Heart right ventricle (tissue), 16 donors: ENCODE measurements around the gene NDST3. TPM values are rescaled to one million over a fixed set of nuclear protein-coding genes. Genes with fewer than 3 reads are reported as not detected.

Experiments
- ATAC-seq, 8 donors: fragments of 200-7000 bp; cut with Tn5 transposase; one replicate each; pipeline ENCODE4 v1.9.1; 2020; ENCODE audit warnings: mild to moderate bottlenecking in 8 of 8, moderate library complexity in 8 of 8, moderate number of reproducible peaks in 1 of 8
- DNase-seq, 2 donors: peaks; one replicate each; pipeline ENCODE4 v3.0.0-alpha.2; 2020
- H3K27ac ChIP-seq, 10 donors: fragments of 200-600 bp; sonication (generic) in 2 of 10; one replicate each; pipeline versions ENCODE4 v1.5.0 to v1.8.0; 2020 to 2022; ENCODE audit warnings: mild to moderate bottlenecking in 3 of 10
- H3K27me3 ChIP-seq, 7 donors: fragments of 200-600 bp; one replicate each; pipeline ENCODE4 v1.8.0; 2021 to 2022; ENCODE audit warnings: mild to moderate bottlenecking in 2 of 7
- H3K36me3 ChIP-seq, 9 donors: fragments of 200-600 bp; sonication (generic) in 1 of 9; one replicate each; pipeline versions ENCODE4 v1.5.0 to v1.8.0; 2020 to 2022; ENCODE audit warnings: mild to moderate bottlenecking in 2 of 9
- H3K4me1 ChIP-seq, 9 donors: fragments of 200-600 bp; sonication (generic) in 1 of 9; one replicate each; pipeline versions ENCODE4 v1.5.0 to v1.8.0; 2020 to 2022; ENCODE audit warnings: mild to moderate bottlenecking in 4 of 9
- H3K4me3 ChIP-seq, 10 donors: fragments of 200-600 bp; sonication (generic) in 2 of 10; one replicate each; pipeline versions ENCODE4 v1.5.0 to v1.8.0; 2020 to 2022; ENCODE audit warnings: mild to moderate bottlenecking in 7 of 10, moderate library complexity in 2 of 10
- H3K9me3 ChIP-seq, 11 donors: fragments of 200-600 bp in 10 of 11; sonication (generic) in 2 of 11; one replicate each; pipeline versions ENCODE4 v1.5.0 to v1.8.0; 2013 to 2022; ENCODE audit warnings: mild to moderate bottlenecking in 2 of 11, control low read depth in 1 of 11, moderate library complexity in 1 of 11
- WGBS, 2 donors: extraction: QIAGEN DNeasy Blood & Tissue Kit; methylation state at CpG; one replicate each; pipeline ENCODE4 v1.1.7; 2013; ENCODE audit warnings: inconsistent platforms in 1 of 2; 5-methylcytosine and 5-hydroxymethylcytosine counted together
- intact Hi-C, 10 donors: fragments of 100-400 bp; cut with DNase I; formaldehyde crosslinking; loops; one replicate each; pipeline versions ENCODE4 v1.11.1 to v1.14.2; 2022
- polyA plus RNA-seq, 2 donors: library from polyadenylated mRNA; stranded (reverse); fragments of 200-250 nt; gene quantifications; one replicate each; pipeline ENCODE4 v1.2.3, GENCODE V29; 2013
- total RNA-seq, 10 donors: library from RNA; stranded (reverse); fragmentation: NEBNext Ultra II Directional in 3 of 10; extraction: Animal tissue kit (Norgen Biotek cat#: 25700) in 3 of 10; gene quantifications; one replicate each; pipeline versions ENCODE4 v1.2.1 to v1.2.4, GENCODE V29; 2021 to 2023
- TF ChIP-seq, protein P1 (sequence below), 9 donors: fragments of 200-600 bp; sonication (generic) in 2 of 9; IDR thresholded peaks; one replicate each; pipeline versions ENCODE4 v1.5.0 to v1.8.0; 2021 to 2022; ENCODE audit warnings: antibody characterized with exemption in 9 of 9, mild to moderate bottlenecking in 5 of 9, moderate library complexity in 1 of 9
- donor health status: Arrhythmogenic right ventricular cardiomyopathy.
- donor health status: ischemic (EF 13 %, LVEDD 7.1; RV severe dilation, severe dysfunction).
- donor health status: healthy with polysubstance abuse.
- donor health status: DM: no; HTN: yes; CAD: no.
- donor health status: DM: no; HTN: no; CAD: no.
- donor health status: ischemic (EF 25% LVEDD 6.9; RV normal size, moderate dysfunction).
- donor health status: ischemic (EF 25% LVEDD 5.7; RV mildly dilated, moderate dysfunction).
- donor health status: healthy.
- donor health status: DM: yes; HTN: yes; CAD: no.
- donor health status: Ischemic cardiomyopathy.
- donor health status: ischemic (EF 35%, LVEDD 5.7; RV mildly dilated, moderate dysfunction).
- donor health status: nonischemic (EF 11% LVEDD 7.7; RV severe dilation, severe dysfunction).
- donor health status: DM: yes; HTN: yes; CAD: no.
- donor health status: PGD.
- donor health status: ischemic (EF 29% LVEDD 5.4; RV normal size, mild dysfunction).
- donor health status: nonischemic (EF 23%, LVEDD 6.1; RV moderate dilation, normal function).

Gene NDST3
- total and polyA plus RNA-seq, 12 donors = 0.04 TPM; not detected in 11

DNA sequence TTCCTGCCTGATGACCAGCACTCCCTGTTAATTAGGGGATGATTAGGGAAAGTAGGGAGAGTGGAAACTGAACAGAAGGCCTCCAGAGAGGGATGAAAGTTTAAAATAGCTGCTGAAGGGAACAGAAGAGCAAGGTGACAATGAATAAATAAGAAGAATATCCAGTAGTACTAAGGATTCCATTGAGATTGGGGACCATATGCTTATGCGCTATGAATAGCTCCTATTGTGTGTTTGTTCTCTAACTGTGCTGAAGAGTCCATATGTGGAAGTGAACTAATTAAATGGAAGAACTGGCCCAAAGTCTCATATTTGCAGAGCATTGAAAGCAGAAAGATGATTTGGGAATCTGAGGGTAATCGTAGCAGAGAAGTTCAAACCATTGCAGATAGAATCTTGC is 181.5 kb downstream of the NDST3 start:
- WGBS, 2 donors = 90 to 91% methylated on average over 2 of the region's 2 CpGs
- no peaks in the 10 kb centered on the region for H3K36me3 ChIP-seq
- intact Hi-C loops = no loop called here

DNA sequence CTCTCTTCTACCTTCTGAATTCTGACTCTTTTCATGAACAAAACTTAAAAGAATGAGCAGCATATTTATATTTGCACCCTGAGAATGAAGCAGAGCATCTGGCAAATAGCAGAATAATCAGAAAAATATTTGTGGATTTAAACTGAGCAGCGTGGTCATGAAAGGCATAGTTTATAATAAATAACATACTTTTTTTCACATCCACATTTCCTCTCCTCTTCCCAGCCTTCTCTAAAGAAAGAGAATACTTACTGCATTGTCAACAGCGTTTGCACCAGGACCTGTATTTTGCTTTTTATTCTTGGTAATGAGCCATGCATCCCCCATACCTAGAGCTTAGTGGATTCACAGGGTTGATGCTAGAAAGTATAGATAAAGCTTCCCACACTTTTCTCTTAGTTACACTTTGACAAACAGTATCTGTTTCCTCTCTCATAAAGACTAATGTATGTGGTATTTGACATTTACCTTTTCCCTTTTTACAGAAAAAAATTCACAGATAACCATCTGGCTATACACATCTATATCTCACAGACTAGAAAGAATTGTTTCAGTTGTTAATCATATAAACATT is 187.0 kb downstream of the NDST3 start:
- peaks cover 0 to 7% (median 0%) of the 10 kb centered on the region in 7 donors for H3K27me3 ChIP-seq
- H3K4me1 ChIP-seq = peaks cover 0 to 3% (median 0%) of the 10 kb centered on the region in 9 donors
- H3K36me3 ChIP-seq = no peaks in the 10 kb centered on the region
- H3K4me3 ChIP-seq = no peak overlapping the region
- ATAC-seq = no peak
- intact Hi-C loops = loop anchor here in 1 of 10 donors (5.0 kb wide), 1 partner anchor 1089 kb away; no protein-coding TSS in a partner anchor
- H3K27ac ChIP-seq = no peak overlapping the region
- H3K9me3 ChIP-seq = no peaks in the 10 kb centered on the region
- TF ChIP-seq, protein P1, sequence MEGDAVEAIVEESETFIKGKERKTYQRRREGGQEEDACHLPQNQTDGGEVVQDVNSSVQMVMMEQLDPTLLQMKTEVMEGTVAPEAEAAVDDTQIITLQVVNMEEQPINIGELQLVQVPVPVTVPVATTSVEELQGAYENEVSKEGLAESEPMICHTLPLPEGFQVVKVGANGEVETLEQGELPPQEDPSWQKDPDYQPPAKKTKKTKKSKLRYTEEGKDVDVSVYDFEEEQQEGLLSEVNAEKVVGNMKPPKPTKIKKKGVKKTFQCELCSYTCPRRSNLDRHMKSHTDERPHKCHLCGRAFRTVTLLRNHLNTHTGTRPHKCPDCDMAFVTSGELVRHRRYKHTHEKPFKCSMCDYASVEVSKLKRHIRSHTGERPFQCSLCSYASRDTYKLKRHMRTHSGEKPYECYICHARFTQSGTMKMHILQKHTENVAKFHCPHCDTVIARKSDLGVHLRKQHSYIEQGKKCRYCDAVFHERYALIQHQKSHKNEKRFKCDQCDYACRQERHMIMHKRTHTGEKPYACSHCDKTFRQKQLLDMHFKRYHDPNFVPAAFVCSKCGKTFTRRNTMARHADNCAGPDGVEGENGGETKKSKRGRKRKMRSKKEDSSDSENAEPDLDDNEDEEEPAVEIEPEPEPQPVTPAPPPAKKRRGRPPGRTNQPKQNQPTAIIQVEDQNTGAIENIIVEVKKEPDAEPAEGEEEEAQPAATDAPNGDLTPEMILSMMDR (IDR thresholded peaks at IDR 0.05) = no peak
- WGBS, 2 donors = 58 to 62% methylated on average over 2 of the region's 2 CpGs
- DNase-seq = no peak

More for the DNA sequence above, 181.5 kb downstream of the NDST3 start:
- DNase-seq = no peak
- H3K9me3 ChIP-seq = no peaks in the 10 kb centered on the region
- no peaks in the 10 kb centered on the region for H3K27me3 ChIP-seq
- H3K4me3 ChIP-seq = no peak overlapping the region
- no peaks in the 10 kb centered on the region for H3K4me1 ChIP-seq
- ATAC-seq = no peak
- TF ChIP-seq, protein P1 (IDR thresholded peaks at IDR 0.05) = no peak
- H3K27ac ChIP-seq = no peak overlapping the region

GRCh38 chr4:118224243-118224829 is 190.1 kb downstream of the NDST3 start:
- no peak overlapping the region for H3K27ac ChIP-seq
- no peak overlapping the region for H3K4me3 ChIP-seq
- DNase-seq (no peak), ATAC-seq (no peak)
- peaks cover 0 to 3% (median 0%) of the 10 kb centered on the region in 9 donors for H3K4me1 ChIP-seq
- H3K9me3 ChIP-seq = no peaks in the 10 kb centered on the region
- no peaks in the 10 kb centered on the region for H3K36me3 ChIP-seq
- peaks cover 0 to 7% (median 0%) of the 10 kb centered on the region in 7 donors for H3K27me3 ChIP-seq
- TF ChIP-seq, protein P1 (IDR thresholded peaks at IDR 0.05) = peak; percentile 35 to 73 (median 60)
- WGBS, 2 donors = 9 to 12% methylated on average over 3 of the region's 3 CpGs
- intact Hi-C loops = loop anchor here in 1 of 10 donors (5.0 kb wide), 1 partner anchor 1092 kb away; no protein-coding TSS in a partner anchor

DNA sequence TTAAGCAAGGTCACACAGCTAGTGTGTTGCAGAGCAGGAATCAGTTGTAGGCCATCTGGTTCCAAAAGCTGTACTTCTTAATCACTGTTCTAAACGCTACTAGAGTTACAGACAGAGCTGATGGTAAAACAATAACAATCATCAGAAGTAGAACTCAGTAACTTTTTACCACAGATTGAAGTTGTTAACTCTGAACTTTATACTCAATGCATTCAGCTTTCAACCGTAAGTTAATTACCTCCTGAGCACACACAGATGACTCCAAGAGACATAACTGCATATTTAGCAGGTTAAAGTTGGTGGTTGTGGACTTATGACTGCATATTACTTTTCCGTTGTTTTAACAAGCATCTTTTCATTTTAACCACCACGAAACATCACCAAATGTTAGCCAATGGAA is 191.2 kb downstream of the NDST3 start:
- H3K4me3 ChIP-seq = no peak overlapping the region
- 75 to 79% methylated on average over 4 of the region's 4 CpGs for WGBS, 2 donors
- TF ChIP-seq, protein P1 (IDR thresholded peaks at IDR 0.05) = no peak
- DNase-seq (no peak), ATAC-seq (no peak)
- H3K27me3 ChIP-seq = peaks cover 0 to 7% (median 4%) of the 10 kb centered on the region in 7 donors
- H3K4me1 ChIP-seq = peaks cover 0 to 3% (median 0%) of the 10 kb centered on the region in 9 donors
- H3K27ac ChIP-seq = no peak overlapping the region
- no peaks in the 10 kb centered on the region for H3K36me3 ChIP-seq
- H3K9me3 ChIP-seq = no peaks in the 10 kb centered on the region
- intact Hi-C loops = no loop called here
